NCI-H1048 (cell line): ENCODE measurements around the gene FBLIM1.

ENCODE experiments used
- DNase-seq: peaks from one replicate; lab custom pipeline; 2025; lab: John Stamatoyannopoulos, UW

FBLIM1 gene

GRCh38 chr1:15730936-15731335 is 27.7 kb upstream of the FBLIM1 start:
- no peak for DNase-seq

GRCh38 chr1:15731735-15732685 is 26.6 kb upstream of the FBLIM1 start:
- no peak for DNase-seq

- no peak for DNase-seq
Measured at GRCh38 chr1:15732686-15733081, 25.9 kb upstream of the FBLIM1 start.

- DNase-seq, result no peak
Measured at GRCh38 chr1:15733218-15733725, 25.3 kb upstream of the FBLIM1 start.

- no peak for DNase-seq
Measured at GRCh38 chr1:15733726-15734226, 24.8 kb upstream of the FBLIM1 start.

- DNase-seq, result no peak
Measured at GRCh38 chr1:15734296-15734695, 24.3 kb upstream of the FBLIM1 start.

GRCh38 chr1:15734901-15735300 is 23.7 kb upstream of the FBLIM1 start:
- no peak for DNase-seq

- DNase-seq, result no peak
Measured at GRCh38 chr1:15735304-15736037, 23.1 kb upstream of the FBLIM1 start.

- DNase-seq, result no peak
Measured at GRCh38 chr1:15736038-15736891, 22.3 kb upstream of the FBLIM1 start, which contains the start of gene SLC25A34. Gene SLC25A34 (plus strand): TSS chr1:15736258. CDS start chr1:15736486, 228 bp downstream.

- no peak for DNase-seq
Measured at GRCh38 chr1:15736892-15737261, 21.7 kb upstream of the FBLIM1 start.

- DNase-seq, result no peak
Measured at GRCh38 chr1:15737324-15738319, 21.0 kb upstream of the FBLIM1 start.

- no peak for DNase-seq
Measured at GRCh38 chr1:15738416-15739113, 20.0 kb upstream of the FBLIM1 start.

- no peak for DNase-seq
Measured at GRCh38 chr1:15739259-15739658, 19.3 kb upstream of the FBLIM1 start.

- DNase-seq, result no peak
Measured at GRCh38 chr1:15739745-15740144, 18.9 kb upstream of the FBLIM1 start.

- no peak for DNase-seq
Measured at GRCh38 chr1:15740924-15741850, 17.4 kb upstream of the FBLIM1 start.

- no peak for DNase-seq
Measured at GRCh38 chr1:15742339-15742801, 16.2 kb upstream of the FBLIM1 start, which contains the start of gene TMEM82. Gene TMEM82 (plus strand): TSS chr1:15742499. CDS start chr1:15742560, 61 bp downstream.

- DNase-seq, result no peak
Measured at GRCh38 chr1:15744122-15744679, 14.4 kb upstream of the FBLIM1 start.

GRCh38 chr1:15747378-15747777 is 11.2 kb upstream of the FBLIM1 start:
- no peak for DNase-seq
